Stomach (tissue), 9 donors: ENCODE results near the gene RAMP1. TPM values are rescaled to one million over a fixed set of nuclear protein-coding genes. Genes with fewer than 3 reads are reported as not detected.

Source experiments
- DNase-seq, 2 donors: peaks; one replicate each; pipeline versions ENCODE4 v3.0.0 to v3.0.0-alpha.2; 2013 to 2019
- H3K27ac ChIP-seq, 5 donors: fragments of 200-600 bp in 4 of 5; sonication (generic) in 4 of 5; one replicate each; pipeline ENCODE4 v1.5.1; 2013 to 2019; ENCODE audit warnings: mild to moderate bottlenecking in 1 of 5, moderate library complexity in 1 of 5
- H3K27me3 ChIP-seq, 3 donors: fragments of 200-600 bp; sonication (generic); one replicate each; pipeline ENCODE4 v1.5.1; 2017 to 2019; ENCODE audit warnings: mixed run types in 1 of 3
- H3K36me3 ChIP-seq, 4 donors: fragments of 200-600 bp; sonication (generic); 1 replicate in 3 of 4; 2 replicates in 1 of 4; pipeline ENCODE4 v1.5.1; 2016 to 2019
- H3K4me1 ChIP-seq, 4 donors: fragments of 200-600 bp; sonication (generic); one replicate each; pipeline ENCODE4 v1.5.1; 2016 to 2019
- H3K4me3 ChIP-seq, 4 donors: fragments of 200-600 bp; sonication (generic) in 3 of 4; one replicate each; pipeline ENCODE4 v1.5.1; 2016 to 2019; ENCODE audit warnings: mild to moderate bottlenecking in 1 of 4
- H3K9me3 ChIP-seq, 4 donors: fragments of 200-600 bp; sonication (generic); one replicate each; pipeline ENCODE4 v1.5.1; 2016 to 2019
- EP300 ChIP-seq: sonication (generic); formaldehyde crosslinking; IDR thresholded peaks from one replicate; pipeline ENCODE4 v1.6.1; 2017; ENCODE audit warnings: antibody characterized with exemption
- POLR2A ChIP-seq, 4 donors: fragments of 450-650 bp; IDR thresholded peaks; one replicate each; pipeline ENCODE4 v1.6.1; 2016; ENCODE audit warnings: antibody characterized with exemption in 4 of 4, control low read depth in 2 of 4, mild to moderate bottlenecking in 1 of 4, moderate library complexity in 1 of 4
- POLR2AphosphoS5 ChIP-seq, 3 donors: sonication (generic); formaldehyde crosslinking; IDR thresholded peaks; one replicate each; pipeline ENCODE4 v1.6.1; 2016; ENCODE audit warnings: antibody characterized with exemption in 3 of 3
- WGBS, 5 donors: extraction: QIAGEN DNeasy Blood & Tissue Kit in 3 of 5; methylation state at CpG; one replicate each; pipeline versions ENCODE4 v1.1.5 to v1.1.7; 2013 to 2018; 5-methylcytosine and 5-hydroxymethylcytosine counted together
- intact Hi-C: fragments of 100-400 bp; cut with DNase I; formaldehyde crosslinking; loops from one replicate; pipeline ENCODE4 v1.15.1; 2023; ENCODE audit warnings: low total_unique reads
- polyA plus RNA-seq, 3 donors: library from polyadenylated mRNA; stranded (reverse); fragments of 200-250 nt; gene quantifications; one replicate each; pipeline ENCODE4 v1.2.3, GENCODE V29; 2013
- total RNA-seq, 5 donors: library from RNA; depleted of rRNA; stranded (reverse); fragments of >200 nt; gene quantifications; one replicate each; pipeline versions ENCODE4 v1.1.0 to v1.2.3, GENCODE V29; 2014 to 2016
- TF ChIP-seq, protein P1 (sequence below), 7 experiments: fragments of 450-650 bp in 4 of 7; fragments of 200-600 bp in 3 of 7; sonication (generic) in 3 of 7; IDR thresholded peaks; one replicate each; pipeline ENCODE4 v1.5.1; 2016 to 2019; ENCODE audit warnings: antibody characterized with exemption in 7 of 7, control low read depth in 2 of 7, mild to moderate bottlenecking in 1 of 7
- donor health status: healthy with polysubstance abuse.
- donor health status: Bipolar disorder and iron deficiency.
- donor health status: healthy.

Gene RAMP1
- total and polyA plus RNA-seq, 8 donors: 0.87 to 113 (median 31.8) TPM

DNA sequence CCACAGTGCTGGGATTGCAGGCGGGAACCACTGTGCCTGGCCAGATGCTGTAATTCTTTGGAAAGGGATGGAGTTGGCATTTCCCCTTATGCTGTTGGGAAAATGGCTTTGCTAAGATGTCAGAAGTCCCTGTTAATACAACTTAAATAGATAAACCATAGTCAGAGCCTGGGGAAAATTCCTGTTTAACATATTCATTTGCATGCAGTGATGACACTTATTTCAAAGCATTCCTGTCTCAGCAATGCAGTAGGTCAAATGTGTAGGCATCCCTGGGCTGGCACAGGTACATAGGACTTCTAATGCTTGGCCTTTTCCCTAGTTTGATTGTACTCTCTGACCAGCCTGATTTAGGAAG is 38.6 kb downstream of the RAMP1 start:
- H3K4me3 ChIP-seq: no peak overlapping the region
- no peaks in the 10 kb centered on the region for H3K27me3 ChIP-seq
- intact Hi-C loops: no loop called here
- no peaks in the 10 kb centered on the region for H3K9me3 ChIP-seq
- TF ChIP-seq, protein P1, sequence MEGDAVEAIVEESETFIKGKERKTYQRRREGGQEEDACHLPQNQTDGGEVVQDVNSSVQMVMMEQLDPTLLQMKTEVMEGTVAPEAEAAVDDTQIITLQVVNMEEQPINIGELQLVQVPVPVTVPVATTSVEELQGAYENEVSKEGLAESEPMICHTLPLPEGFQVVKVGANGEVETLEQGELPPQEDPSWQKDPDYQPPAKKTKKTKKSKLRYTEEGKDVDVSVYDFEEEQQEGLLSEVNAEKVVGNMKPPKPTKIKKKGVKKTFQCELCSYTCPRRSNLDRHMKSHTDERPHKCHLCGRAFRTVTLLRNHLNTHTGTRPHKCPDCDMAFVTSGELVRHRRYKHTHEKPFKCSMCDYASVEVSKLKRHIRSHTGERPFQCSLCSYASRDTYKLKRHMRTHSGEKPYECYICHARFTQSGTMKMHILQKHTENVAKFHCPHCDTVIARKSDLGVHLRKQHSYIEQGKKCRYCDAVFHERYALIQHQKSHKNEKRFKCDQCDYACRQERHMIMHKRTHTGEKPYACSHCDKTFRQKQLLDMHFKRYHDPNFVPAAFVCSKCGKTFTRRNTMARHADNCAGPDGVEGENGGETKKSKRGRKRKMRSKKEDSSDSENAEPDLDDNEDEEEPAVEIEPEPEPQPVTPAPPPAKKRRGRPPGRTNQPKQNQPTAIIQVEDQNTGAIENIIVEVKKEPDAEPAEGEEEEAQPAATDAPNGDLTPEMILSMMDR (IDR thresholded peaks at IDR 0.05): no peak
- TF ChIP-seq EP300 (no peak), POLR2A (IDR thresholded peaks at IDR 0.05) (no peak), POLR2AphosphoS5 (IDR thresholded peaks at IDR 0.05) (no peak)
- no peaks in the 10 kb centered on the region for H3K36me3 ChIP-seq
- 67 to 94% (median 91%) methylated on average over 1 of the region's 1 CpG; no CpG with 5 or more reads in 1 of the 5 donors for WGBS, 5 donors
- DNase-seq: no peak
- peak overlapping the region; percentile 41 to 94 (median 73) for H3K27ac ChIP-seq
- peaks cover 12 to 65% (median 43%) of the 10 kb centered on the region in 4 donors for H3K4me1 ChIP-seq

DNA sequence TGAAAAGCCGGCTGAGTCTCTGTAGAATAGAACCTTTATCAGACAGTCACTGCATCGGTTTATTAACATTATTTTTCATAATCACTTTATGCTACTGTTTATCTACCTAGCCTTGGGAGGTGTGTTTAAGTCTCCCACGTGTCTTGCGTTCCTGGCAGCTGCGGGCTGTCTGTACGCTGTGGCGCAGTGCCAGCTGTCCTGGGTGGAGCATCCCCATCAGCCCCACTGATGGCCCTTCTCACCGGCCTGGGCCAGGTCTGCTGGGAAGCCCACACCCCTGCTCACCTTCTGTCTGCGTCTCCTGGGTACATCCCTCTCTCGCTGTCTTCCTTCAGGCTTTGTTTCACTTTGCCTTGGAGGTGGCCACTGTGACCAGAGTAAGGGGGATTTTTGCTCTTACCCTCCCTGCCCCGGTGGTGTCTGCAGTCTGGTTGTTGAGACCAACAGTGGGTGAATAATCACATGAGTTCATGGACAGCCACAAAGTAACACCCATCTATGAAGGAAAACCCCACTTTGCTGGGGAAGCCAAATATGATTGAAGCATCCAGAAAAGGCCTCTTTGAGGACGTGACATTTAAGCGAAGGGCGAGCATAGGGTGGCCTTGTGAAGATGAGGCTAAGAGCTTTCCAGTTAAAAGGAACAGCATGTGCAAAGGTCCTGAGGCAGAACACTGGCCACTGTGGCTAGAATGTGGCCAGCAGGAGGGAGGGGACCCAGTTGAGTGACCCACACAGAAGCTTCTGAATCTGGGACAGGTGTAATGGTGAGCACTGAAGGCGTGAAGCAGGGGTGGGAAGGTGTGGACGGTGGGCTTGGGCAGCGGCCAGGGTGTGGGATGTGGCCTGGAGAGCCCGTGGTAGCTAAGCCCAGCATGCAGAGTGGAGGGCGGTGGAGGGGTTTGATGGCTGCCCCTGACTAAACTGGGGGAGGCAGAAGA is 41.7 kb downstream of the RAMP1 start:
- intact Hi-C loops: no loop called here
- Histone ChIP-seq H3K9me3 (no peaks in the 10 kb centered on the region), H3K27me3 (no peaks in the 10 kb centered on the region), H3K4me1 (peaks cover 11 to 48% (median 31%) of the 10 kb centered on the region in 4 donors), H3K27ac (peak overlapping the region in 2 of 5 donors; percentile 48 to 94), H3K4me3 (no peak overlapping the region), H3K36me3 (no peaks in the 10 kb centered on the region)
- TF ChIP-seq POLR2A (IDR thresholded peaks at IDR 0.05): no peak
- no peak for TF ChIP-seq EP300
- TF ChIP-seq, protein P1 (IDR thresholded peaks at IDR 0.05): no peak
- DNase-seq: peak in 1 of 2 donors; percentile 7
- 71 to 77% (median 75%) methylated on average over 19 of the region's 19 CpGs for WGBS, 5 donors

DNA sequence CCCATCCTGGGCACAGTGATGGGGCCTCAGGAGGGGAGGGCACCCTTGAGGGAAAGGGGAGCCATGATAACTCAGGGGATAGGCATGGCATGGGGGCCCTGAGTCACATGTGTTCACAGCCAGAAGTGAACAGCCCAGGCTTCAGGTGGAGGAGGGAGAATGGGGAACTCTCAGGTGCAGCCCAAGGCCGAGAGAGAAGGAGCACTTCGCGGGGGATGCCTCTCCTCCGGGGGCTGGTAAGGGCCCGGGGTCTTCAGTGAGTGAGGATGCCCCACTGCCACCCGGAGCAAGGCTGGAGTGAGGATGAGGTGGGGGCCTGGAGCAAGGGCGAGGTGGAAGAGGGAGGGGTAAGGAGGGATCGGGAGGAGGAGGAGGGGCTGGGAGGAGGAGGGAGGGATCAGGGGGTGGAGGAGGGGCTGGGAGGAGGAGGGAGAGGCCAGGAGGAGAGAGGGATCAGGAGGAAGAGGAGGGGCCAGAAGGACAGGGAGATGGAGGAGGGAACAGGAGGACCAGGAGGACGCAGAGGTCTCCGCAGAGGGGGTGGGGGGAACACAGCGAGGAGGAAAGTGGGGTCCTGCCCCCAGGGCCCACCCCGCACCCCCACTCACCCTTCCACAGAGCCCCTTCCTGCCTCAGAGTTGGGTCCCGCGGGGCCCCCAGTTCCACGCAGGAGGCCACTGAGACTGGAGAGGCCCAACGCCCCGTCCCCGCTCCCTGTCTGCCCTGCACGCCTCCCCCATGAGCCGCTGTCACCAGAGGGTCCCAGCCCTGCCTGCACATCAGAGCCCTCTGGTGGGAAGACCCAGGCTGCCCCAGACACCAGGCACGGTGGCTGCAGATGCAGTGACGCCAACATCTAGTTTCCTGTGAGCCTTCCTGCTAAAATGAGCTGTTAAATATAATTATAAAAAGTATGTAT is 42.8 kb downstream of the RAMP1 start:
- H3K36me3 ChIP-seq: peaks cover 0 to 4% (median 0%) of the 10 kb centered on the region in 4 donors
- peaks cover 11 to 38% (median 24%) of the 10 kb centered on the region in 4 donors for H3K4me1 ChIP-seq
- intact Hi-C loops: no loop called here
- DNase-seq: peak in 1 of 2 donors; percentile 12
- H3K27ac ChIP-seq: peak overlapping the region in 2 of 5 donors; percentile 48 to 94
- H3K4me3 ChIP-seq: no peak overlapping the region
- H3K27me3 ChIP-seq: no peaks in the 10 kb centered on the region
- 66 to 83% (median 80%) methylated on average over 17 to 22 of the region's 22 CpGs for WGBS, 5 donors
- peaks cover 0 to 5% (median 0%) of the 10 kb centered on the region in 4 donors for H3K9me3 ChIP-seq
- TF ChIP-seq POLR2A (IDR thresholded peaks at IDR 0.05): no peak
- no peak for TF ChIP-seq POLR2AphosphoS5 (IDR thresholded peaks at IDR 0.05)
- TF ChIP-seq, protein P1 (IDR thresholded peaks at IDR 0.05): no peak
- TF ChIP-seq EP300: no peak
